ENCODE results near the gene CRADD.
A peak's percentile ranks its signal among the peaks of the same experiment; 100 is the strongest.
"Not testable (repeated sequence)": the region's sequence is repeated elsewhere in the genome, so short reads cannot be mapped to it uniquely, and the experiment has no call there.

DNA sequence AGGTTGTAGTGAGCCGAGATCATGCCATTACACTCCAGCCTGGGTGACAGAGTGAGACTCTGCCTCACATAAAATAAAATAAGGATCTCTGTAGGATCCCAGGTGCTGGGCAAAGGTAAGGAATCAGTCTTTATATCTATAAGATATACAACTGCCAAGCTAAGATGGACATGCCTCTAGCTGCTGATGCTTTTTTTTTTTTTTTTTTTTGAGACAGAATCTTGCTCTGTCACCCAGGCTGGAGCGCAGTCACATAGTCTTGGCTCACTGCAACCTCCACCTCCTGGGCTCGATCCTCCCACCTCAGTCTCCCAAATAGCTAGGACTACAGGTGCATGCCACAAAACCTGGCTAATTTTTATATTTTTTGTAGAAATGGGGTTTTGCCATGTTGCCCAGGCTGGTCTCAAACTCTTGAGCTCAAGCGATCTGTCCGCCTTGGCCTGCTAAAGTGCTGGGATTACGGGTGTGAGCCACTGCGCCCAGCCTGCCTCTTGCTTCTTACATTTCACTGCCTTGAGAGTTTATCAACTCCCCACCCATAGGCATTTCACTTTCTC, 208.9 kb downstream of the CRADD start:
- TF ChIP-seq, protein P1, sequence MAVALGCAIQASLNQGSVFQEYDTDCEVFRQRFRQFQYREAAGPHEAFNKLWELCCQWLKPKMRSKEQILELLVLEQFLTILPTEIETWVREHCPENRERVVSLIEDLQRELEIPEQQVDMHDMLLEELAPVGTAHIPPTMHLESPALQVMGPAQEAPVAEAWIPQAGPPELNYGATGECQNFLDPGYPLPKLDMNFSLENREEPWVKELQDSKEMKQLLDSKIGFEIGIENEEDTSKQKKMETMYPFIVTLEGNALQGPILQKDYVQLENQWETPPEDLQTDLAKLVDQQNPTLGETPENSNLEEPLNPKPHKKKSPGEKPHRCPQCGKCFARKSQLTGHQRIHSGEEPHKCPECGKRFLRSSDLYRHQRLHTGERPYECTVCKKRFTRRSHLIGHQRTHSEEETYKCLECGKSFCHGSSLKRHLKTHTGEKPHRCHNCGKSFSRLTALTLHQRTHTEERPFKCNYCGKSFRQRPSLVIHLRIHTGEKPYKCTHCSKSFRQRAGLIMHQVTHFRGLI (tag by site-specific recombination; IDR thresholded peaks at IDR 0.05) = peak; percentile 18; the same call in 1 of the 2 replicates
- TF ChIP-seq CTCF (tag by site-specific recombination; IDR thresholded peaks at IDR 0.05) = not testable (repeated sequence)

Measured in HEK293 (cell line).